ENCODE data around the gene SLC25A20.

Gene SLC25A20

DNA sequence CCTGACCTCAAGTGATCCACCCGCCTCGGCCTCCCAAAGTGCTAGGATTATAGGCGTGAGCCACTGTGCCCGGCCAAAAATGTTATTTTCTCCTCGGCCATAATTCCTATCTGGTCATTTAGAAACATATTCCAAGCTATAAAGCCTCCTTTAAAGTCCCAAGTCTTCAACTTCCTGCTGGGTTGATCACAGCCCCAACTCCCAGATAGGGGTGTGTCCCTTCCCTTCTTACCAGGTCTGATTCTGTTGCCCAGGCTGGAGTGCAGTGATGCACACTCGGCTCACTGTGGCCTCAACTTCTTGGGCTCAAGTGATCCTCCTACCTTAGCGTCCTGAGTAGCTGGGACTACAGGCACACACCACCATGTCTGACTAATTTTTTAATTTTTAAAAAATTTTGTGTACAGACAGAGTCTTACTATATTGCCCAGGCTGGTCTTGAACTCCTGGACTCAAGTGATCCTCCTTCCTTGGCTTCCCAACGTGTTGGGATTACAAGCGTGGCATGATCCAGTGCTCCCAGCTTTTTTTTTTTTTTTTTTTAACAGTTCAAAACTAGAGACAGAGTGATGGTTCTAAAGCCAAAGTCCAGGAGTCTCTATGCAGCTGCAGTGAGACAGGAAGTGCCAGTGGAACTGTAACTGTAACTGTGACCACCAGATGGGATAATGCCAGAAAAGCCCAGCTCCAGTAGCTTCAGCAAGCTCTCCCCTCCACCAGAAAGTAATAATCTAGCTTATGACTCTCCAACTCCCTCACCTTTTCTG, 42.8 kb downstream of the SLC25A20 start:
- Histone ChIP-seq H3K27ac (ENCODE audit: low read length) (no peak overlapping the region), H3K27me3 (ENCODE audit: insufficient read depth, low read length) (no peaks in the 10 kb centered on the region), H3K4me1 (ENCODE audit: insufficient read depth, low read length) (no peaks in the 10 kb centered on the region), H3K9me3 (ENCODE audit: insufficient read depth, low read depth, low read length) (no peaks in the 10 kb centered on the region), H3K4me3 (ENCODE audit: low read length) (no peak overlapping the region), H3K9ac (ENCODE audit: low read depth, low read length) (no peak overlapping the region), H3K36me3 (ENCODE audit: insufficient read depth, low read depth, low read length) (no peaks in the 10 kb centered on the region)

DNA sequence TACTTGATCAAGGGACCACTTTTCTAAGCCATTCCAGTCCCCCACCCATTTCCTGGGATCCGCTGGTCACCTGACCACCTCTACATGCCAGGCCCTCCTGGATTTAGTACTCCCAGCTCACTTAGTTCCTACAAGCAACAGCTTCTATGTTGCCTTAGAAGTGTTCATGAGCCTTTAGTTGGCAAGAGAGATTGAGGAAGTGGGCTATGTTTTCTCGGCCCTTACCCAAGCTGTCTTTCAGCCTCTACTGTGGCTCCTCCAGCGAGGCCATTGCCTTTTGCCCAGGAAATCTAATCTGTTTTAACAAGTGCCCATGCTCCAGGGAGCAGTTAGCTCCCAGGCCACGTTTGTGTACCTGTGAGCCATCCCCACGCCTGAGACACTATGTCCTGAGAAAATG, 46.5 kb downstream of the SLC25A20 start:
- no peaks in the 10 kb centered on the region for H3K9me3 ChIP-seq (ENCODE audit: insufficient read depth, low read depth, low read length)
- H3K9ac ChIP-seq (ENCODE audit: low read depth, low read length) = no peak overlapping the region; the same call in 1 of the 2 replicates
- H3K36me3 ChIP-seq (ENCODE audit: insufficient read depth, low read depth, low read length) = no peaks in the 10 kb centered on the region
- H3K27me3 ChIP-seq (ENCODE audit: insufficient read depth, low read length) = peaks cover 2% of the 10 kb centered on the region; the same call in 1 of the 2 replicates
- no peak overlapping the region for H3K4me3 ChIP-seq (ENCODE audit: low read length)
- H3K4me1 ChIP-seq (ENCODE audit: insufficient read depth, low read length) = no peaks in the 10 kb centered on the region
- H3K27ac ChIP-seq (ENCODE audit: low read length) = no peak overlapping the region

DNA sequence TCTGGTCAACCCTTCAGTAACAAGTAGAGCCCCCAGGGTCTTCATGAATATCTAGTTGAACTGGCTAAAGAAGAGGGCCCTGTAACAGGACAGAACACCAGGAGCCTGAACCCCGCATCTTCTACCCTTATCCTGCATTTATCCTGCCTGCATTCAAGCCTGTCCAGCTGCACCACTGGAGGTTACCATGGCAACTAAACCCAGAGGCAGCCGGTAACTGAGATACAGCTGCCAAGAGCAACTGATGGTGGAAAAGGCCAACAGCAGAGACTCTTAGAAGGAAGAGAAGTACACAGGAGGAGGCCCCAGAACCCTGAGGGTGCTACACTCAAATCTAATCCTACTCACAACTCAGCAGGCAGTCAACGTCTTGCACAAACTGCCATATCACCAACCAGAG, 47.3 kb downstream of the SLC25A20 start:
- no peak overlapping the region for H3K27ac ChIP-seq (ENCODE audit: low read length)
- H3K4me3 ChIP-seq (ENCODE audit: low read length) = no peak overlapping the region
- peaks cover 9% of the 10 kb centered on the region for H3K27me3 ChIP-seq (ENCODE audit: insufficient read depth, low read length)
- H3K36me3 ChIP-seq (ENCODE audit: insufficient read depth, low read depth, low read length) = no peaks in the 10 kb centered on the region
- no peaks in the 10 kb centered on the region; the same call in 1 of the 2 replicates for H3K4me1 ChIP-seq (ENCODE audit: insufficient read depth, low read length)
- no peak overlapping the region for H3K9ac ChIP-seq (ENCODE audit: low read depth, low read length)
- no peaks in the 10 kb centered on the region for H3K9me3 ChIP-seq (ENCODE audit: insufficient read depth, low read depth, low read length)

DNA sequence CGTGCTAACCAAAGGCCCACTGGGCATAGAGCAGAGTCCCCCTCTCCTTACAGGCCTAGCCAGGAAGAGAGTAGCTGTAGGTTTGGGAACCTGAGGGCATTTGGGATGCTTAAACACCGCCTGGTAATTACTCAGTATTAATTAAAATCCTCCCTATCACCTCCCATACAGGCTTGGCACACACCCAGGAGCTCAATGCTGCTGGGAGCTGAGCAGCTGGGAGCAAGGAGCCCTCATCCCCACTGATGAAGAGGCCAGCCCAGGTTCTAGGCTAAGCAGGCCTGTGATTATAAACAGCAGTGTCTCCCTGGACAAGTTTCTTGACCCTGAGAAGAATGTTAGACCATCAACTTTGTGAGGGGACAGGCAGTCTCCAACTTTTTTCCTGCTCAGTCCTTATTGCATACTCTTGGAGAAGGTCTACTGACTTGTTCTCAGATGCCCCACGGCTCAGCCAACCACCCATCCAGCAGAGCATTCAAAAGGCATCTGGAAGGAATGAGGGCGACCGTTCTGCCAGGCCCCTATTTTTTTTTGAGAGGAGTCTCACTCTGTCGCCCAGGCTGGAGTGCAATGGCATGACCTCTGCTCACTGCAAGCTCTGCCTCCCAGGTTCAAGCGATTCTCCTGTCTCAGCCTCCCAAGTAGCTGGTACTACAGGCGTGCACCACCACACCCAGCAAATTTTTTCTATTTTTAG, 49.7 kb downstream of the SLC25A20 start:
- Histone ChIP-seq H3K9me3 (ENCODE audit: insufficient read depth, low read depth, low read length) (no peaks in the 10 kb centered on the region), H3K27me3 (ENCODE audit: insufficient read depth, low read length) (peaks cover 19% of the 10 kb centered on the region), H3K27ac (ENCODE audit: low read length) (no peak overlapping the region), H3K36me3 (ENCODE audit: insufficient read depth, low read depth, low read length) (no peaks in the 10 kb centered on the region), H3K4me3 (ENCODE audit: low read length) (no peak overlapping the region), H3K4me1 (ENCODE audit: insufficient read depth, low read length) (peaks cover 3% of the 10 kb centered on the region), H3K9ac (ENCODE audit: low read depth, low read length) (no peak overlapping the region)

DNA sequence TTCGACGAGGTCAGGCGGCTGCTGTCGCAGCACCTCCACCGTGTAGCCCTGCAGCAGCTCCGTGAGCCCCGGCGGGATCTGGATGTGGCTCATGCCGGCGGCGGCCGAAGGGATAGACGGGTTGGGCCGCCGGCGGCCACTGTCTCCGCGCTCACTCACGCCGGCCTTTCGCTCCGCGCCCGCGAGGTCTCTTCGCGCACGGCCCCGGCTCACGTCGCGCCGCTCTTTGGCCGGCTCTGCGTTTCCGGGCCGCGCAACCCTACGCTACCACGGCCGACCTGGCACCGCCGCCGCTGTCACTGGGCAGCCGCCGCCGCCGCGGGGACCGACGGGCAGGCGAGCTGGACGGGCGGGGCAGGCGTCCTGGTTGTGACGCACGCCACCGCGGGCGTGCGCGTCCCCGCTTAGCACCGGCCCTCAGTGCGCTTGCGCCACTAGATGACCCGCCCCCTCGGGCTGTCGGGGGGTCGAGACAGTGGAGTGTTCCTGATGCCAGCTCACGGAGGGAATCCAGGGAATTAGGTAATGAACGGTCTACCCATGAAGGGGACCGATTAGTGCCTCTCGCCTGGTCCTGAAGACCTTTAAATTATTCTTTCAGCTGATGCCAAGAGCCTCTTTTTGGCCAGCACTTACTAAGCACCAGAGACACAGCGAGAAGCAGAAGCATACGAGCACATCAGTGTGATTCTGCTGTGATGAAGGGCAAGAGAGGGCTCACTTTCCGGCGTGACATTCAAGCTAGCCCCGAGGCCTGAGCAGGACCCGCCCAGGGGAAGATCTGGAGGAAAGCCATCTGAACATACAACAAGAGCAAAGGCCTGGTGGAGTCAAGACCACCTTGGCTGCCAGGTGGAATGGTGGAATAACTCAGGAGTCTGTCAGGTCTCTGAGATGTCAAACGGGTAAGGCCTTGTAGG, 50.9 kb downstream of the SLC25A20 start, which contains the start of gene PRKAR2A:
Gene PRKAR2A, minus strand, starts transcription at position 371 of the 920 bp plus-strand sequence. Its CDS starts 278 bp downstream, at position 93.
- Histone ChIP-seq H3K36me3 (ENCODE audit: insufficient read depth, low read depth, low read length) (no peaks in the 10 kb centered on the region), H3K4me3 (ENCODE audit: low read length) (peak within 1 kb of the TSS; percentile 72), H3K27ac (ENCODE audit: low read length) (no peak within 1 kb of the TSS), H3K27me3 (ENCODE audit: insufficient read depth, low read length) (peaks cover 19% of the 10 kb centered on the region), H3K9ac (ENCODE audit: low read depth, low read length) (peak within 1 kb of the TSS; percentile 65; the same call in 1 of the 2 replicates), H3K9me3 (ENCODE audit: insufficient read depth, low read depth, low read length) (no peaks in the 10 kb centered on the region), H3K4me1 (ENCODE audit: insufficient read depth, low read length) (peaks cover 3% of the 10 kb centered on the region)

DNA sequence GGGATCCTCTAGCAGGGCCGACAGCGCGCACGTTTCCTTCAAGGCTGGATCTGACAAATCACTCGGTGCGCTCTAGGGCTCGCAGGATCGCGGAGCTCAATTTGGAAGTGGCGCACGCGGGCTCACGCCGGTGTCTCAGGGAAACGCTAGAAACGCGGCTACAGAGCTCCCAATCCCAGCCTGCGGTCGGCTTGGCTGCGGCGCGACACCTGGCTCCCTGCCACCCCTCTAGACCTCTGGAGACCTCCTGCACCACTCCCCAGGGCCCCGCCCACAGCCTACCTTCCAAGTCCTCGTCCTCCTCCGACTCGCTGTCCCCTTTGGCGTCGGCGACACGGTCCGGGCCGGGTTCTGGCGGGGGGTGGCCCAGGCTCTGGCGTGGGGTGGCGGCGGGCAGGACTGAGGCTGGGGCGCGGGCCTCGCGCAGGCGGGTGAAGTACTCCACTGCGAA, 51.6 kb downstream of the SLC25A20 start:
- no peaks in the 10 kb centered on the region for H3K9me3 ChIP-seq (ENCODE audit: insufficient read depth, low read depth, low read length)
- peak overlapping the region; percentile 72 for H3K4me3 ChIP-seq (ENCODE audit: low read length)
- no peaks in the 10 kb centered on the region for H3K36me3 ChIP-seq (ENCODE audit: insufficient read depth, low read depth, low read length)
- peaks cover 19% of the 10 kb centered on the region for H3K27me3 ChIP-seq (ENCODE audit: insufficient read depth, low read length)
- H3K4me1 ChIP-seq (ENCODE audit: insufficient read depth, low read length) = peaks cover 3% of the 10 kb centered on the region
- peak overlapping the region; percentile 36; the same call in 1 of the 2 replicates for H3K9ac ChIP-seq (ENCODE audit: low read depth, low read length)
- no peak overlapping the region for H3K27ac ChIP-seq (ENCODE audit: low read length)

DNA sequence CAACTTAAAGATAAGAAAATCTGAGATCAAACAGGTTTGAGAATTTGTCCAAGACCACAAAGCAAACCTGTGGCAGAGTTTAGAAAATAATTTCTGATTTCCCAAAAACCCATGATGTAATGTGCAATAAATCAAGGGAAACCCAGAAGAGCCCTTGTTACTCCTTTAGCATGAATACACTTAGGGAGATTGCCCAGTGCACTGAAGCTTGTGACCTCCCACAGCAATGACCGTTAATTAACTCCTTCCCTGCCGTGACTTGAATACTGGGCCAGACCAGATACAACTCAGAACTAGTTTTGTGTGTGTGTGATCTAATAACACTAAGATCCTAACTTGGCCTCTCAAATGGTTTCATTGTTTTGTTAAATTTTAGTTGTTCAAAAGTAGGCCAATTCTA, 53.5 kb downstream of the SLC25A20 start:
- Histone ChIP-seq H3K9ac (ENCODE audit: low read depth, low read length) (no peak overlapping the region), H3K36me3 (ENCODE audit: insufficient read depth, low read depth, low read length) (no peaks in the 10 kb centered on the region), H3K9me3 (ENCODE audit: insufficient read depth, low read depth, low read length) (no peaks in the 10 kb centered on the region), H3K4me1 (ENCODE audit: insufficient read depth, low read length) (peaks cover 3% of the 10 kb centered on the region), H3K27ac (ENCODE audit: low read length) (no peak overlapping the region), H3K4me3 (ENCODE audit: low read length) (no peak overlapping the region), H3K27me3 (ENCODE audit: insufficient read depth, low read length) (peaks cover 19% of the 10 kb centered on the region)

DNA sequence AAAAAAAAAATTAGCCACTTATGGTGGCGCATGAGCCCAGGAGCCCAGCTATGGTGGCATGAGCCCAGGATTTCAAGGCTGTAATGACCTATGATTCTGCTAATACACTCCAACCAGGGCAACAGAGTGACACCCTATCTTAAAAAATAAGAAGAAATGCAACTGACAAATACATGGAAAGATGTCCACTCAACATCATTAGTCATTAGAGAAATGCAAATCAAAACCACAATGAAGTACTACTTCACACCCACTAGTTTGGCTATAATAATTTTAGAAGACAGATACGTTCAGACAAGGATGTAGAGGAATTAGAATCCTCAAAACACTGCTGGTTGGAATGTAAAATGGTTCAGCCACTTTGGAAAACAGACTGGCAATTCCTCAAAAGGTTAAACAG, 61.5 kb downstream of the SLC25A20 start:
- Histone ChIP-seq H3K36me3 (ENCODE audit: insufficient read depth, low read depth, low read length) (no peaks in the 10 kb centered on the region), H3K27ac (ENCODE audit: low read length) (no peak overlapping the region)

DNA sequence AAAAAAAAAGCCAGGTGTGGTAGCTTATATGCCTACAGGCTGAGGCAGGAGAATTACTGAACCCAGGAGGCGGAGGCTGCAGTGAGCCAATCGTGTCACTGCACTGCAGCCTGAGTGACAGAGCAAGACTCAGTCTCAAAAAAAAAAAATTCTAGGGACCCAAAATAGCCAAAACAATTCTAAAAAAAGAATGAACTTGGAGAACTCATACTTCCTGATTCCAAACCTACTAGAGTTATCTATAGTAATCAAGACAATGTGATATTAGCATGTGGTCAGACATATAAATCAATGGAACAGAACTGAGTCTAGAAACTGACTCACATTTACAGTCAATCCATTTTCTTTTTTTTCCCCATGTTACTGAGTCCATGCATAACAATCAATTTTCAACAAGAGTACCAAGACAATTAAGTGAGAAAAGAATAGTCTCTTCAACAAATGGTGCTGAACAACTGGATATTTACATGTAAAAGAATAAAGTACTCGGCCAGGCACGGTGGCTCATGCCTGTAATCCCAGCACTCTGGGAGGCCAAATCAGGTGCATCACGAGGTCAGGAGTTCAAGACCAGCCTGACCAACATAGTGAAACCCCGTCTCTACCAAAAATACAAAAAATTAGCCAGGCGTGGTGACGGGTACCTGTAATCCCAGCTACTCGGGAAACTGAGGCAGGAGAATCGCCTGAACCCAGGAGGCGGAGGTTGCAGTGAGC, 62.9 kb downstream of the SLC25A20 start:
- H3K9me3 ChIP-seq (ENCODE audit: insufficient read depth, low read depth, low read length) = no peaks in the 10 kb centered on the region
- no peaks in the 10 kb centered on the region for H3K27me3 ChIP-seq (ENCODE audit: insufficient read depth, low read length)
- no peak overlapping the region for H3K9ac ChIP-seq (ENCODE audit: low read depth, low read length)

More for the DNA sequence above, 61.5 kb downstream of the SLC25A20 start:
- Histone ChIP-seq H3K9me3 (ENCODE audit: insufficient read depth, low read depth, low read length) (no peaks in the 10 kb centered on the region), H3K27me3 (ENCODE audit: insufficient read depth, low read length) (no peaks in the 10 kb centered on the region), H3K4me1 (ENCODE audit: insufficient read depth, low read length) (no peaks in the 10 kb centered on the region), H3K9ac (ENCODE audit: low read depth, low read length) (no peak overlapping the region), H3K4me3 (ENCODE audit: low read length) (no peak overlapping the region)

DNA sequence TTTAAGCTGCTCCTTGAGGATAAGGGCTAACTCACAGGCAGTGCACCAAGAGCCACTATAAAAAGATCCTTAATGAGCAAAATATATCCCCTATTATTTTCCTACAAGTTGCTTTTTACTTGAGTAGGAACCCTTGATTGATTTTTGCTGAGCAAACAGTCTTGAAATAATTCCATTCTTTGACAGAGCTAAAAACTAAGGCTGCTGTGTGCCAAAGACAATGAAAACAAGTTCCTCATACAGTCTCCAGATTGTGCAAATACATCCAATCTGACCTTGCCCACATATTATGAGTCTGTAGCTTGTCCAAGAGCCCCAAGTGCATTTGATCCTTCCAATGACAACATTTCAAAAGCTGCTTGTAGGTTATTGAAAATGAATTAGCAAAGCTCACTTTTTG, 66.0 kb downstream of the SLC25A20 start:
- no peaks in the 10 kb centered on the region for H3K4me1 ChIP-seq (ENCODE audit: insufficient read depth, low read length)
- no peak overlapping the region for H3K9ac ChIP-seq (ENCODE audit: low read depth, low read length)
- H3K36me3 ChIP-seq (ENCODE audit: insufficient read depth, low read depth, low read length) = no peaks in the 10 kb centered on the region
- H3K4me3 ChIP-seq (ENCODE audit: low read length) = no peak overlapping the region
- H3K27me3 ChIP-seq (ENCODE audit: insufficient read depth, low read length) = no peaks in the 10 kb centered on the region
- H3K9me3 ChIP-seq (ENCODE audit: insufficient read depth, low read depth, low read length) = no peaks in the 10 kb centered on the region
- H3K27ac ChIP-seq (ENCODE audit: low read length) = no peak overlapping the region

More for the DNA sequence above, 62.9 kb downstream of the SLC25A20 start:
- no peaks in the 10 kb centered on the region for H3K4me1 ChIP-seq (ENCODE audit: insufficient read depth, low read length)
- H3K27ac ChIP-seq (ENCODE audit: low read length) = no peak overlapping the region
- no peak overlapping the region for H3K4me3 ChIP-seq (ENCODE audit: low read length)
- no peaks in the 10 kb centered on the region for H3K36me3 ChIP-seq (ENCODE audit: insufficient read depth, low read depth, low read length)

DNA sequence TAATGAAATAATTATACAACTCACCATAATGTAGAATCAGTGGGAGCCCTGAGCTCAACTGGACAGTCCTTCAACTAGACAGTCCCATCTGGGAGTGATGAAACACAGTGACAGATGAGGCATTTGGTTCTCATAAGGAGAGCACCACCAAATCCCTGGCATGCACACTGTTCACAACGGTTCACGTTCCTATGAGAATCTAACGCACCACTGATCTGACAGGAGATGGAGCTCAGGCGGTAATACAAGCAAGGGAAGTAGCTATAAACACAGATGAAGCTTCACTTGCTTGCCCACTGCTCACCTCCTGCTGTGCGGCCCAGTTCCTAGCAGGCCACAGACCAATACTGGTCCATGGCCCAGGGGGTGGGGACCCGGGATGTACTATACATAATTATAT, 68.0 kb downstream of the SLC25A20 start:
- Histone ChIP-seq H3K4me1 (ENCODE audit: insufficient read depth, low read length) (no peaks in the 10 kb centered on the region), H3K9me3 (ENCODE audit: insufficient read depth, low read depth, low read length) (no peaks in the 10 kb centered on the region), H3K36me3 (ENCODE audit: insufficient read depth, low read depth, low read length) (no peaks in the 10 kb centered on the region), H3K27ac (ENCODE audit: low read length) (no peak overlapping the region), H3K4me3 (ENCODE audit: low read length) (no peak overlapping the region), H3K27me3 (ENCODE audit: insufficient read depth, low read length) (no peaks in the 10 kb centered on the region), H3K9ac (ENCODE audit: low read depth, low read length) (no peak overlapping the region)

Measured in iPS-20b (cell line).